H9 (cell line): ENCODE results near the gene FOLR1. TPM values are rescaled to one million over a fixed set of nuclear protein-coding genes. Genes with fewer than 3 reads are reported as not detected.
A peak's percentile ranks its signal among the peaks of the same experiment; 100 is the strongest.

Experiments used
- DNase-seq: peaks from one replicate; pipeline ENCODE4 v3.0.0-alpha.2; 2017
- H2AFZ ChIP-seq: one replicate; pipeline ENCODE4 v1.6.1; 2013; ENCODE audit warnings: mild to moderate bottlenecking, low read length, control low read depth, moderate library complexity
- H2AK5ac ChIP-seq: 2 replicates; pipeline ENCODE4 v1.6.1; 2013; ENCODE audit warnings: low read length, control low read depth, mixed read lengths; ENCODE audit not compliant: insufficient read length
- H2BK120ac ChIP-seq: one replicate; pipeline ENCODE4 v1.6.1; 2013; ENCODE audit warnings: low read depth, mild to moderate bottlenecking, low read length, control low read depth, inconsistent platforms; ENCODE audit not compliant: poor library complexity, severe bottlenecking
- H2BK12ac ChIP-seq: 2 replicates; pipeline ENCODE4 v1.6.1; 2013; ENCODE audit warnings: low read length, control low read depth, mixed read lengths, low read depth; ENCODE audit not compliant: insufficient read length
- H2BK15ac ChIP-seq: 2 replicates; pipeline ENCODE4 v1.6.1; 2013; ENCODE audit warnings: low read depth, low read length, control low read depth
- H2BK20ac ChIP-seq: one replicate; pipeline ENCODE4 v1.6.1; 2013; ENCODE audit warnings: low read depth, mild to moderate bottlenecking, low read length, control low read depth, inconsistent platforms; ENCODE audit not compliant: poor library complexity, severe bottlenecking
- H2BK5ac ChIP-seq: 2 replicates; pipeline ENCODE4 v1.6.1; 2013; ENCODE audit warnings: low read length, control low read depth, mixed read lengths; ENCODE audit not compliant: insufficient read length
- H3K14ac ChIP-seq: 2 replicates; pipeline ENCODE4 v1.6.1; 2013; ENCODE audit warnings: low read length, control low read depth; ENCODE audit not compliant: insufficient read depth
- H3K18ac ChIP-seq: 2 replicates; pipeline ENCODE4 v1.6.1; 2013; ENCODE audit warnings: low read depth, mild to moderate bottlenecking, mixed read lengths, low read length, control low read depth; ENCODE audit not compliant: insufficient read length
- H3K23ac ChIP-seq: 2 replicates; pipeline ENCODE4 v1.6.1; 2013; ENCODE audit warnings: low read length, control low read depth, mixed read lengths, low read depth; ENCODE audit not compliant: insufficient read length
- H3K23me2 ChIP-seq: 2 replicates; pipeline ENCODE4 v1.6.1; 2013; ENCODE audit warnings: low read depth, mild to moderate bottlenecking, mixed read lengths, low read length, control low read depth; ENCODE audit not compliant: insufficient read length, poor library complexity, severe bottlenecking
- H3K27ac ChIP-seq: 2 replicates; pipeline ENCODE4 v1.5.1; 2013; ENCODE audit warnings: low read length, control low read depth, mixed read lengths, low read depth; ENCODE audit not compliant: insufficient read length
- H3K27me3 ChIP-seq: 2 replicates; pipeline ENCODE4 v1.6.1; 2013; ENCODE audit warnings: low read length, control low read depth, inconsistent platforms; ENCODE audit not compliant: insufficient read depth
- H3K4ac ChIP-seq: 2 replicates; pipeline ENCODE4 v1.6.1; 2013; ENCODE audit warnings: low read depth, mild to moderate bottlenecking, control low read depth, inconsistent platforms, low read length, moderate library complexity
- H3K4me1 ChIP-seq: 2 replicates; pipeline ENCODE4 v1.6.1; 2013; ENCODE audit warnings: low read length, control low read depth, inconsistent platforms; ENCODE audit not compliant: insufficient read depth
- H3K4me2 ChIP-seq: 2 replicates; pipeline ENCODE4 v1.6.1; 2013; ENCODE audit warnings: low read length, control low read depth, mixed read lengths; ENCODE audit not compliant: insufficient read length, insufficient read depth
- H3K56ac ChIP-seq: 2 replicates; pipeline ENCODE4 v1.6.1; 2013; ENCODE audit warnings: low read depth, mild to moderate bottlenecking, mixed read lengths, low read length, control low read depth; ENCODE audit not compliant: insufficient read length
- H3K79me1 ChIP-seq: 2 replicates; pipeline ENCODE4 v1.6.1; 2013; ENCODE audit warnings: low read depth, mild to moderate bottlenecking, moderate library complexity, low read length, control low read depth, inconsistent platforms; ENCODE audit not compliant: insufficient read depth, poor library complexity, severe bottlenecking
- H3K79me2 ChIP-seq: 2 replicates; pipeline ENCODE4 v1.6.1; 2013; ENCODE audit warnings: low read length, control low read depth, inconsistent platforms; ENCODE audit not compliant: insufficient read depth
- H3K9ac ChIP-seq: 2 replicates; pipeline ENCODE4 v1.6.1; 2013; ENCODE audit warnings: low read length, control low read depth, mixed read lengths; ENCODE audit not compliant: insufficient read length; ENCODE audit errors: extremely low read depth
- H3K9me3 ChIP-seq: one replicate; pipeline ENCODE4 v1.6.1; 2013; ENCODE audit warnings: low read depth, low read length, inconsistent platforms; ENCODE audit not compliant: control insufficient read depth
- H3T11ph ChIP-seq: one replicate; pipeline ENCODE4 v1.6.1; 2013; ENCODE audit warnings: mild to moderate bottlenecking, low read length, control low read depth, inconsistent platforms
- H4K20me1 ChIP-seq: one replicate; pipeline ENCODE4 v1.6.1; 2013; ENCODE audit not compliant: control insufficient read depth, insufficient read length, insufficient read depth
- H4K5ac ChIP-seq: 2 replicates; pipeline ENCODE4 v1.6.1; 2013; ENCODE audit warnings: low read depth, mild to moderate bottlenecking, mixed read lengths, low read length, control low read depth; ENCODE audit not compliant: insufficient read length
- H4K8ac ChIP-seq: replicated peaks from 2 replicates; pipeline ENCODE4 v1.6.1; 2013; ENCODE audit warnings: low read length, control low read depth, mixed read lengths, low read depth; ENCODE audit not compliant: insufficient read length
- H4K91ac ChIP-seq: 2 replicates; pipeline ENCODE4 v1.6.1; 2013; ENCODE audit warnings: low read depth, mild to moderate bottlenecking, moderate library complexity, mixed read lengths, low read length, control low read depth; ENCODE audit not compliant: insufficient read length
- H3K27ac Mint-ChIP-seq, 3 experiments: 2 replicates in 2 of 3; 3 replicates in 1 of 3; pipeline ENCODE4 v1.8.0; 2020 to 2021; ENCODE audit warnings: mixed read lengths in 3 of 3, mild to moderate bottlenecking in 1 of 3, moderate library complexity in 1 of 3
- H3K27me3 Mint-ChIP-seq: 2 replicates; pipeline ENCODE4 v1.8.0; 2021; ENCODE audit warnings: low read depth, mild to moderate bottlenecking, moderate library complexity, mixed read lengths
- H3K36me3 Mint-ChIP-seq, 3 experiments: 2 replicates in 2 of 3; 3 replicates in 1 of 3; pipeline ENCODE4 v1.8.0; 2020 to 2021; ENCODE audit warnings: low read depth in 3 of 3, mixed read lengths in 3 of 3; ENCODE audit not compliant: insufficient read depth in 1 of 3
- H3K4me1 Mint-ChIP-seq, 2 experiments: 2 replicates each; pipeline ENCODE4 v1.8.0; 2020; ENCODE audit warnings: mixed read lengths in 2 of 2
- H3K4me3 Mint-ChIP-seq, 2 experiments: 2 replicates in 1 of 2; 3 replicates in 1 of 2; pipeline ENCODE4 v1.8.0; 2020 to 2021; ENCODE audit warnings: mild to moderate bottlenecking in 2 of 2, mixed read lengths in 2 of 2, moderate library complexity in 1 of 2
- H3K9me3 Mint-ChIP-seq, 2 experiments: 2 replicates in 1 of 2; 3 replicates in 1 of 2; pipeline ENCODE4 v1.8.0; 2020; ENCODE audit warnings: mild to moderate bottlenecking in 2 of 2, mixed read lengths in 2 of 2, moderate library complexity in 1 of 2
- WGBS: extraction: QIAGEN DNeasy Blood & Tissue Kit; methylation state at CpG from one replicate; pipeline ENCODE4 v1.1.7; 2013; ENCODE audit warnings: missing lambda C conversion rate, low lambda C conversion rate, mixed read lengths; ENCODE audit not compliant: insufficient read length; ENCODE audit errors: extremely low coverage; 5-methylcytosine and 5-hydroxymethylcytosine counted together
- total RNA-seq: library from RNA; stranded (reverse); gene quantifications from 2 replicates; pipeline ENCODE4 v1.2.1, GENCODE V29; 2021
- TF ChIP-seq, protein P1 (sequence below): fragments of 200-600 bp; sonication (generic); conservative IDR thresholded peaks from 3 replicates; pipeline ENCODE4 v1.8.0; 2021; ENCODE audit warnings: antibody characterized with exemption, mild to moderate bottlenecking

Gene FOLR1
- total RNA-seq, 1 experiment from 2014 or later = 0.92 TPM

- TF ChIP-seq, protein P1, sequence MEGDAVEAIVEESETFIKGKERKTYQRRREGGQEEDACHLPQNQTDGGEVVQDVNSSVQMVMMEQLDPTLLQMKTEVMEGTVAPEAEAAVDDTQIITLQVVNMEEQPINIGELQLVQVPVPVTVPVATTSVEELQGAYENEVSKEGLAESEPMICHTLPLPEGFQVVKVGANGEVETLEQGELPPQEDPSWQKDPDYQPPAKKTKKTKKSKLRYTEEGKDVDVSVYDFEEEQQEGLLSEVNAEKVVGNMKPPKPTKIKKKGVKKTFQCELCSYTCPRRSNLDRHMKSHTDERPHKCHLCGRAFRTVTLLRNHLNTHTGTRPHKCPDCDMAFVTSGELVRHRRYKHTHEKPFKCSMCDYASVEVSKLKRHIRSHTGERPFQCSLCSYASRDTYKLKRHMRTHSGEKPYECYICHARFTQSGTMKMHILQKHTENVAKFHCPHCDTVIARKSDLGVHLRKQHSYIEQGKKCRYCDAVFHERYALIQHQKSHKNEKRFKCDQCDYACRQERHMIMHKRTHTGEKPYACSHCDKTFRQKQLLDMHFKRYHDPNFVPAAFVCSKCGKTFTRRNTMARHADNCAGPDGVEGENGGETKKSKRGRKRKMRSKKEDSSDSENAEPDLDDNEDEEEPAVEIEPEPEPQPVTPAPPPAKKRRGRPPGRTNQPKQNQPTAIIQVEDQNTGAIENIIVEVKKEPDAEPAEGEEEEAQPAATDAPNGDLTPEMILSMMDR = no peak
- H3K27ac ChIP-seq = no peak overlapping the region
- WGBS = no CpG with 5 or more reads among the region's 58 CpGs
- H3K79me2 ChIP-seq = no peaks in the 10 kb centered on the region
- no peak overlapping the region for H3K14ac ChIP-seq
- Mint-ChIP-seq H3K27me3 (peaks cover 42% of the 10 kb centered on the region), H3K4me3 (peak overlapping the region; percentile 59 to 77), H3K9me3 (peaks cover 0 to 6% of the 10 kb centered on the region in 2 experiments; a peak in 3 of 5 replicates), H3K36me3 (peaks cover 0 to 5% (median 4%) of the 10 kb centered on the region in 3 experiments; a peak in 4 of 7 replicates), H3K27ac (peak overlapping the region in 1 of 3 experiments; percentile 3; a peak in 1 of 7 replicates), H3K4me1 (peaks cover 26 to 43% of the 10 kb centered on the region in 2 experiments)
- no peak overlapping the region for H2BK15ac ChIP-seq
- H4K91ac ChIP-seq = no peak overlapping the region
- H3K27me3 ChIP-seq = peaks cover 80% of the 10 kb centered on the region
- H2BK120ac ChIP-seq = no peak overlapping the region
- H4K8ac ChIP-seq = no peak overlapping the region
- H3K9me3 ChIP-seq = no peaks in the 10 kb centered on the region
- no peak overlapping the region for H3K4me2 ChIP-seq
- no peak overlapping the region for H2BK5ac ChIP-seq
- peaks cover 6% of the 10 kb centered on the region; the same call in 1 of the 2 replicates for H3K4me1 ChIP-seq
- H3T11ph ChIP-seq = no peak overlapping the region
- H3K79me1 ChIP-seq = no peaks in the 10 kb centered on the region
- peak; percentile 26 for DNase-seq
- no peak overlapping the region for H2AK5ac ChIP-seq
- H2AFZ ChIP-seq = no peak overlapping the region
- H3K23ac ChIP-seq = no peak overlapping the region
- no peak overlapping the region for H2BK12ac ChIP-seq
- H3K56ac ChIP-seq = no peak overlapping the region
- no peak overlapping the region for H4K5ac ChIP-seq
- H3K9ac ChIP-seq = no peak overlapping the region
- H4K20me1 ChIP-seq = peaks cover 2% of the 10 kb centered on the region
- H3K18ac ChIP-seq = no peak overlapping the region
- H2BK20ac ChIP-seq = no peak overlapping the region
- peaks cover 29% of the 10 kb centered on the region for H3K23me2 ChIP-seq
- no peak overlapping the region for H3K4ac ChIP-seq
Measured at GRCh38 chr11:72243173-72244059, 51.5 kb downstream of the FOLR1 start.
